ENCODE data around the gene AOAH.

Gene AOAH

GRCh38 chr7:36668750-36669149, 55.5 kb downstream of the AOAH start:
- ATAC-seq (ENCODE audit: insufficient read depth, low read depth) (no peak), DNase-seq (no peak)
- H3K79me2 ChIP-seq (ENCODE audit: insufficient read depth, low read length) = no peaks in the 10 kb centered on the region
- TF ChIP-seq CTCF (IDR thresholded peaks at IDR 0.05; ENCODE audit: borderline replicate concordance, extremely low read depth, low read length, poor library complexity, severe bottlenecking) (no peak), EZH2 (IDR thresholded peaks at IDR 0.05; ENCODE audit: borderline replicate concordance, low read depth, low read length, severe bottlenecking) (no peak)
- no peak overlapping the region for H3K4me2 ChIP-seq (ENCODE audit: insufficient read depth, low read length)
- H2AFZ ChIP-seq (ENCODE audit: low read depth, low read length) = no peak overlapping the region
- no peaks in the 10 kb centered on the region for H3K27me3 ChIP-seq (ENCODE audit: insufficient read depth, low read length, poor library complexity)
- H3K36me3 ChIP-seq (ENCODE audit: insufficient read depth, low read length) = no peaks in the 10 kb centered on the region
- H3K9me3 ChIP-seq (ENCODE audit: insufficient read depth, low read length, severe bottlenecking) = no peaks in the 10 kb centered on the region
- H3K27ac ChIP-seq (ENCODE audit: low read length) = no peak overlapping the region
- peaks cover 13% of the 10 kb centered on the region; the same call in 1 of the 2 replicates for H3K4me1 ChIP-seq (ENCODE audit: insufficient read depth, low read length)
- H3K9ac ChIP-seq (ENCODE audit: low read depth, low read length) = no peak overlapping the region
- H3K4me3 ChIP-seq (ENCODE audit: low read depth in 1 of 2, low read length in 2 of 2) = no peak overlapping the region
- H4K20me1 ChIP-seq (ENCODE audit: insufficient read depth, low read length) = no peaks in the 10 kb centered on the region

- no peak overlapping the region for H2AFZ ChIP-seq (ENCODE audit: low read depth, low read length)
- no peak for ATAC-seq (ENCODE audit: insufficient read depth, low read depth)
- H3K79me2 ChIP-seq (ENCODE audit: insufficient read depth, low read length) = no peaks in the 10 kb centered on the region
- DNase-seq = no peak
- H3K4me3 ChIP-seq (ENCODE audit: low read depth in 1 of 2, low read length in 2 of 2) = no peak overlapping the region
- H3K36me3 ChIP-seq (ENCODE audit: insufficient read depth, low read length) = no peaks in the 10 kb centered on the region
- H3K4me2 ChIP-seq (ENCODE audit: insufficient read depth, low read length) = no peak overlapping the region
- H3K9me3 ChIP-seq (ENCODE audit: insufficient read depth, low read length, severe bottlenecking) = no peaks in the 10 kb centered on the region
- H3K27me3 ChIP-seq (ENCODE audit: insufficient read depth, low read length, poor library complexity) = no peaks in the 10 kb centered on the region
- H3K4me1 ChIP-seq (ENCODE audit: insufficient read depth, low read length) = peaks cover 13% of the 10 kb centered on the region; the same call in 1 of the 2 replicates
- TF ChIP-seq EZH2 (IDR thresholded peaks at IDR 0.05; ENCODE audit: borderline replicate concordance, low read depth, low read length, severe bottlenecking) = no peak
- TF ChIP-seq CTCF (IDR thresholded peaks at IDR 0.05; ENCODE audit: borderline replicate concordance, extremely low read depth, low read length, poor library complexity, severe bottlenecking) = no peak
- no peaks in the 10 kb centered on the region for H4K20me1 ChIP-seq (ENCODE audit: insufficient read depth, low read length)
- no peak overlapping the region for H3K9ac ChIP-seq (ENCODE audit: low read depth, low read length)
- no peak overlapping the region for H3K27ac ChIP-seq (ENCODE audit: low read length)
These were observed 56.2 kb downstream of the AOAH start for GRCh38 chr7:36668080-36668479.

GRCh38 chr7:36667007-36667745, 57.1 kb downstream of the AOAH start:
- H4K20me1 ChIP-seq (ENCODE audit: insufficient read depth, low read length) = no peaks in the 10 kb centered on the region
- no peak overlapping the region for H2AFZ ChIP-seq (ENCODE audit: low read depth, low read length)
- no peaks in the 10 kb centered on the region for H3K27me3 ChIP-seq (ENCODE audit: insufficient read depth, low read length, poor library complexity)
- peaks cover 13% of the 10 kb centered on the region; the same call in 1 of the 2 replicates for H3K4me1 ChIP-seq (ENCODE audit: insufficient read depth, low read length)
- TF ChIP-seq EZH2 (IDR thresholded peaks at IDR 0.05; ENCODE audit: borderline replicate concordance, low read depth, low read length, severe bottlenecking) = no peak
- no peak for TF ChIP-seq CTCF (IDR thresholded peaks at IDR 0.05; ENCODE audit: borderline replicate concordance, extremely low read depth, low read length, poor library complexity, severe bottlenecking)
- H3K9ac ChIP-seq (ENCODE audit: low read depth, low read length) = no peak overlapping the region
- H3K27ac ChIP-seq (ENCODE audit: low read length) = no peak overlapping the region
- no peak for DNase-seq
- H3K9me3 ChIP-seq (ENCODE audit: insufficient read depth, low read length, severe bottlenecking) = no peaks in the 10 kb centered on the region
- no peaks in the 10 kb centered on the region for H3K36me3 ChIP-seq (ENCODE audit: insufficient read depth, low read length)
- H3K79me2 ChIP-seq (ENCODE audit: insufficient read depth, low read length) = no peaks in the 10 kb centered on the region
- H3K4me2 ChIP-seq (ENCODE audit: insufficient read depth, low read length) = no peak overlapping the region
- no peak overlapping the region for H3K4me3 ChIP-seq (ENCODE audit: low read depth in 1 of 2, low read length in 2 of 2)
- ATAC-seq (ENCODE audit: insufficient read depth, low read depth) = no peak; the same call in 2 of the 3 replicates

Measured in DND-41 (cell line).